Urinary bladder (tissue), 4 donors: ENCODE measurements around the gene GPR137B. TPM values are rescaled to one million over a fixed set of nuclear protein-coding genes. Genes with fewer than 3 reads are reported as not detected.

Experiments used
- DNase-seq: peaks from one replicate; pipeline ENCODE4 v3.0.0-alpha.2; 2015; ENCODE audit errors: extremely low spot score
- H3K27ac ChIP-seq: one replicate; pipeline ENCODE4 v1.5.1; 2013; ENCODE audit warnings: low read depth, mild to moderate bottlenecking, moderate library complexity
- H3K36me3 ChIP-seq: one replicate; pipeline ENCODE4 v1.6.1; 2013; ENCODE audit warnings: mild to moderate bottlenecking, moderate library complexity; ENCODE audit not compliant: insufficient read depth
- H3K4me1 ChIP-seq: one replicate; pipeline ENCODE4 v1.6.1; 2013; ENCODE audit warnings: mild to moderate bottlenecking, moderate library complexity; ENCODE audit not compliant: insufficient read depth
- H3K4me3 ChIP-seq: one replicate; pipeline ENCODE4 v1.5.1; 2013; ENCODE audit warnings: low read depth, low read length
- WGBS: extraction: QIAGEN DNeasy Blood & Tissue Kit; methylation state at CpG from one replicate; pipeline ENCODE4 v1.1.7; 2013; 5-methylcytosine and 5-hydroxymethylcytosine counted together
- polyA plus RNA-seq: library from polyadenylated mRNA; stranded (reverse); fragments of 200-250 nt; gene quantifications from one replicate; pipeline ENCODE4 v1.2.3, GENCODE V29; 2013
- total RNA-seq: library from RNA; depleted of rRNA; stranded (reverse); fragments of >200 nt; gene quantifications from one replicate; pipeline ENCODE4 v1.2.3, GENCODE V29; 2014
- donor health status: healthy with polysubstance abuse.
- donor health status: healthy.

GPR137B gene
- total and polyA plus RNA-seq, 2 donors = 20.1 to 21.1 TPM

GRCh38 chr1:236107121-236107907 is 35.0 kb upstream of the GPR137B start:
- Histone ChIP-seq H3K4me3 (no peak overlapping the region), H3K36me3 (no peaks in the 10 kb centered on the region), H3K4me1 (no peaks in the 10 kb centered on the region), H3K27ac (no peak overlapping the region)
- DNase-seq = no peak
- WGBS = 65% methylated on average over 9 of the region's 9 CpGs

- Histone ChIP-seq H3K4me1 (no peaks in the 10 kb centered on the region), H3K36me3 (no peaks in the 10 kb centered on the region), H3K4me3 (no peak overlapping the region), H3K27ac (no peak overlapping the region)
- WGBS = 89% methylated on average over 7 of the region's 7 CpGs
- no peak for DNase-seq
Measured at GRCh38 chr1:236108027-236108648, 34.2 kb upstream of the GPR137B start.

DNA sequence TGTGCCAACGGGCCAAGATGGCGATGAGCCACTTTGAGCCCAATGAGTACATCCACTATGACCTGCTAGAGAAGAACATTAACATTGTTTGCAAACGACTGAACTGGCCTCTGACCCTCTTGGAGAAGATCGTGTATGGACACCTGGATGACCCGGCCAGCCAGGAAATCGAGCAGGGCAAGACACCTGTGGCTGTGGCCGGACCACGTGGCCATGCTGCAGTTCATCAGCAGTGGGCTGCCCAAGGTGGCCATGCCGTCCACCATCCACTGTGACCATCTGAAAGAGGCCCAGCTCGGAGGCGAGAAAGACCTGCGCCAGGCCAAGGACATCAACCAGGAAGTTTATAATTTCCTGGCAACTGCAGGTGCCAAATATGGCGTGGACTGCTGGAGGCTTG is 32.2 kb upstream of the GPR137B start:
- no peak for DNase-seq
- WGBS = 84% methylated on average over 13 of the region's 13 CpGs
- Histone ChIP-seq H3K36me3 (no peaks in the 10 kb centered on the region), H3K4me1 (no peaks in the 10 kb centered on the region), H3K4me3 (no peak overlapping the region), H3K27ac (no peak overlapping the region)

GRCh38 chr1:236111527-236112331 is 30.6 kb upstream of the GPR137B start:
- WGBS = 90% methylated on average over 17 of the region's 17 CpGs
- no peak overlapping the region for H3K27ac ChIP-seq
- H3K4me3 ChIP-seq = no peak overlapping the region
- no peaks in the 10 kb centered on the region for H3K4me1 ChIP-seq
- no peaks in the 10 kb centered on the region for H3K36me3 ChIP-seq
- no peak for DNase-seq

GRCh38 chr1:236112332-236112627 is 30.1 kb upstream of the GPR137B start:
- whole genome bisulfite sequencing = 94% methylated on average over 6 of the region's 6 CpGs
- no peak for DNase-seq
- Histone ChIP-seq H3K36me3 (no peaks in the 10 kb centered on the region), H3K4me3 (no peak overlapping the region), H3K27ac (no peak overlapping the region), H3K4me1 (no peaks in the 10 kb centered on the region)

GRCh38 chr1:236113324-236114032 is 28.9 kb upstream of the GPR137B start:
- no peak for DNase-seq
- H3K4me1 ChIP-seq = no peaks in the 10 kb centered on the region
- H3K27ac ChIP-seq = no peak overlapping the region
- H3K36me3 ChIP-seq = no peaks in the 10 kb centered on the region
- no peak overlapping the region for H3K4me3 ChIP-seq
- WGBS = 75% methylated on average over 15 of the region's 15 CpGs

DNA sequence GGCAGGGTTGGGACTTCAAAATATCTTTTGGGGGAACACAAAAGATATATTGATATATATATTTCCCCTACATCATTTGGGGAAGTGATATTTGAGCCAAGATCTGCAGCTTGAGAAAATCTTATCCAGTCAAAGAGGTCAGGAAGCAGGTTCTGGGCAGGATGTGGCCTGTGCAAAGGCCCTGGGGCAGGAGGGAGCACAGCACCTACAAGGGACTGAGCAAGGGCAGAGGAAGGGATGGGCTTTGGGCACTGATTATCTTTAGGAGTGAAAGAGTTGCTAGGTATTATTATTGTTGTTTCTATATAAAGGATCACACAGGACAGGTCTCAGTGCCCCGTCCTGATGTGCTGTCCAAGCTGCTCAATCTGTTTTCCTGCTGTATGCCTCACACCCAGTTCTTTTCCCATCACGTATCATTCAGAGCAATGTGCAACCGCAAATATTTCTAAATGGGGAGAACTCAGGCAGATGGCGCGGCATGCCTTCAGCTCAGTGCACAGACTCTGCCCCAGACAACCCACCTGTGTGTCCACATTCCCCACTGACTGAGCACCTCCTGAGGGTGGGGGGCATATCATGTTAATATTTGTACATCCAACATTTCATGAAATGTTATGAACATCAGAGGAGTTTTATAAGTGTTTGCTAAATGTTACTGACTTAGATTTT is 28.1 kb upstream of the GPR137B start:
- WGBS = 86% methylated on average over 5 of the region's 5 CpGs
- H3K4me1 ChIP-seq = no peaks in the 10 kb centered on the region
- no peak overlapping the region for H3K27ac ChIP-seq
- no peak overlapping the region for H3K4me3 ChIP-seq
- DNase-seq = no peak
- H3K36me3 ChIP-seq = no peaks in the 10 kb centered on the region

DNA sequence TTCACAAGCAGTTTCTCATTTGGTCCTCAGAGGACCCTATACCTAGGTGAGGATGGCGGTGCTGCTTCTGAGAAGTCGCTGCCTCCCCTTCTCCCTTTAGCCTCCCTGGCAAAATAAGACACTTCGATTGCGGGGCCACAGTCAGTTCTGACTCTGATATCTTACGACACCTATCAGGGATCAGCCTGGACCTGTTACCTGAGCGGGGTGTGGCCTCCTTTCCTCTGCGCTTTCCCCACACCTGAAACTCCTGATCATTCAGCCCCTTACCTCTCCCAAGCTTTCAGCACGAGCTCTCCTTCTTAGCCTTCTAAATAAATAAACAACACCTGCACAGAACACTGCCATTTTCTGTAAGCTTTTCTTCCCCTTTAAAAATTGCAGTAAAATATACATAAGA is 24.6 kb upstream of the GPR137B start:
- Histone ChIP-seq H3K27ac (no peak overlapping the region), H3K4me3 (no peak overlapping the region), H3K36me3 (no peaks in the 10 kb centered on the region), H3K4me1 (no peaks in the 10 kb centered on the region)
- 77% methylated on average over 8 of the region's 8 CpGs for WGBS
- no peak for DNase-seq

- no peak for DNase-seq
- WGBS = 72% methylated on average over 12 of the region's 12 CpGs
- H3K4me3 ChIP-seq = no peak overlapping the region
Measured at GRCh38 chr1:236119943-236120484, 22.3 kb upstream of the GPR137B start.

GRCh38 chr1:236120721-236121153 is 21.6 kb upstream of the GPR137B start:
- Histone ChIP-seq H3K4me3 (no peak overlapping the region), H3K36me3 (no peaks in the 10 kb centered on the region), H3K4me1 (no peaks in the 10 kb centered on the region), H3K27ac (no peak overlapping the region)
- no peak for DNase-seq
- WGBS = 68% methylated on average over 10 of the region's 10 CpGs

More at GRCh38 chr1:236119943-236120484, 22.3 kb upstream of the GPR137B start:
- no peaks in the 10 kb centered on the region for H3K4me1 ChIP-seq
- H3K27ac ChIP-seq = no peak overlapping the region
- no peaks in the 10 kb centered on the region for H3K36me3 ChIP-seq

GRCh38 chr1:236122176-236122575 is 20.2 kb upstream of the GPR137B start:
- H3K4me1 ChIP-seq = no peaks in the 10 kb centered on the region
- WGBS = 95% methylated on average over 7 of the region's 7 CpGs
- DNase-seq = no peak

GRCh38 chr1:236123563-236123962 is 18.8 kb upstream of the GPR137B start:
- H3K27ac ChIP-seq = no peak overlapping the region
- H3K36me3 ChIP-seq = no peaks in the 10 kb centered on the region
- 86% methylated on average over 6 of the region's 6 CpGs for WGBS
- no peaks in the 10 kb centered on the region for H3K4me1 ChIP-seq
- no peak overlapping the region for H3K4me3 ChIP-seq
- DNase-seq = no peak

More at GRCh38 chr1:236122176-236122575, 20.2 kb upstream of the GPR137B start:
- Histone ChIP-seq H3K27ac (no peak overlapping the region), H3K4me3 (no peak overlapping the region), H3K36me3 (no peaks in the 10 kb centered on the region)

GRCh38 chr1:236124965-236125364 is 17.4 kb upstream of the GPR137B start:
- DNase-seq = no peak
- WGBS = 86% methylated on average over 2 of the region's 2 CpGs
- no peaks in the 10 kb centered on the region for H3K36me3 ChIP-seq
- no peaks in the 10 kb centered on the region for H3K4me1 ChIP-seq
- H3K4me3 ChIP-seq = no peak overlapping the region
- H3K27ac ChIP-seq = no peak overlapping the region
